Peyer's patch (tissue), 4 donors: ENCODE data around the gene FANK1.

Experiments
- CTCF ChIP-seq, 6 experiments: fragments of 450-650 bp in 4 of 6; fragments of 200-600 bp in 2 of 6; sonication (generic) in 1 of 6; IDR thresholded peaks; one replicate each; pipeline ENCODE4 v1.5.1; 2017 to 2019; ENCODE audit warnings: antibody characterized with exemption in 6 of 6, mild to moderate bottlenecking in 3 of 6, moderate library complexity in 1 of 6
- POLR2A ChIP-seq, 2 donors: fragments of 450-650 bp; IDR thresholded peaks; one replicate each; pipeline ENCODE4 v1.5.1; 2017; ENCODE audit warnings: antibody characterized with exemption in 2 of 2, mild to moderate bottlenecking in 2 of 2, moderate library complexity in 2 of 2

- TF ChIP-seq CTCF (IDR thresholded peaks at IDR 0.05), result no peak
- TF ChIP-seq POLR2A (IDR thresholded peaks at IDR 0.05), result no peak
Observed at GRCh38 chr10:125928928-125929585, 32.7 kb downstream of the FANK1 start.
